Ramos (cell line): ENCODE measurements around the gene GPT2.

Experiments used
- in situ Hi-C: fragments of 300-500 bp; cut with MboI; formaldehyde crosslinking; loops from one replicate; pipeline ENCODE4 v1.14.3; 2022; ENCODE audit warnings: low sequenced_read_pairs; ENCODE audit not compliant: unreplicated experiment

The GPT2 gene

GRCh38 chr16:46895399-46896313, 11.5 kb downstream of the GPT2 start:
- in situ Hi-C loops = no loop called here

GRCh38 chr16:46896314-46896968, 12.3 kb downstream of the GPT2 start:
- in situ Hi-C loops = no loop called here

GRCh38 chr16:46897471-46897870, 13.3 kb downstream of the GPT2 start:
- in situ Hi-C loops = no loop called here

GRCh38 chr16:46898006-46898405, 13.8 kb downstream of the GPT2 start:
- in situ Hi-C loops = no loop called here

DNA sequence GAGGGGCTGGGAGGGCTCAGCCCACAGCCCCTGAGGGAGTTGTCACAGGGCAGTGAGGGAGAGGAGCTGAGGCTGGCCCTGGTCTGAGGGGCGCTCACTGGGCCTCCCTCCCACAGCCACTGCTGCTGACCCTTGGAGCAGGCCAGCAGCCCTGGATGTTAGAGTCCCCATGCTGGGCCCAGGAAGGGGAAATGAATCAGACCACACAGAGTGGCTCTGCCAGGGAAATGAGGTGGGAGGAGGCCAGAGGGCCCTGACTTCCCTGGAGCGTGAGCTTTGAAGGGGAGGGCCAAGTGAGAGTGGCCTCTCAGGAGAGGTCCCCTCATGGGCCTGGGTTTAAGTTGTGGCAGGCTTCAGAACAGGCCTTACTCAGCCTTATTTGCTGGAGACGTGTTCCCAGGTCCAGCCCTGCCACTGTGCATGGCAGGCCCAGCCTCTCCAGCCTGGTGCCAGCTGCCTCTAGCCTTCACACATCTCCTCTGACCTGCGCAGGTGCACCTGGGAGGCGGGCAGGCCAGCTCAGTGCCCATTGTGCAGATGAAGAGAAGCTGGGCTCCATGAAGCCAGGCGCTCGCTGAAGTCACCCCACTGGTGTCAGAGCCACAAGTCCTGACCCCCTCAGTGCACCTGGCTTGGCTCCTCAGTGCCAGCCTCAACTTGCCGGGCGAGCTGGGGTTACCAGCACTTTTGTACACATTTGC, 15.4 kb downstream of the GPT2 start:
- in situ Hi-C loops = no loop called here

GRCh38 chr16:46900455-46901235, 16.5 kb downstream of the GPT2 start:
- in situ Hi-C loops = no loop called here

DNA sequence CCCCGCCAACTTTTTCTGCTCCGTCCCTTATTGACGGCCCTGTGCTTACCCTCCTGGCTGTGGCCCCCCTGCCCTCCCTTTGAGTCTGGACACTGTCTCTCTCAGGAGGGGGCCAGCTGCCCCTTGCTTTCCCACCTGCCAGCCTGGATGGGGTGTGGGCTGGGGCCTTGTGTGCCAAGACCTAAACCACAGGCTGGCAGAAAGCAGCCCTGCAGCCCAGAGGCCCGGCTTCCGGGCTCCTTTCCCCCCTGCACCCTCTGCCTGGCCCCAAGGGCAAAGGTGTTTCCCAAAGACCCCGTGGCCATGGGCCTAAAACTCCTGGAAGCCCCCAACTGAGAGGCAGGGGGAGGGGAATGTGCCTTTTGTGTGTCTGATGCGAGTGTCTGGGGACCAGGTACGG, 17.5 kb downstream of the GPT2 start:
- in situ Hi-C loops = no loop called here

DNA sequence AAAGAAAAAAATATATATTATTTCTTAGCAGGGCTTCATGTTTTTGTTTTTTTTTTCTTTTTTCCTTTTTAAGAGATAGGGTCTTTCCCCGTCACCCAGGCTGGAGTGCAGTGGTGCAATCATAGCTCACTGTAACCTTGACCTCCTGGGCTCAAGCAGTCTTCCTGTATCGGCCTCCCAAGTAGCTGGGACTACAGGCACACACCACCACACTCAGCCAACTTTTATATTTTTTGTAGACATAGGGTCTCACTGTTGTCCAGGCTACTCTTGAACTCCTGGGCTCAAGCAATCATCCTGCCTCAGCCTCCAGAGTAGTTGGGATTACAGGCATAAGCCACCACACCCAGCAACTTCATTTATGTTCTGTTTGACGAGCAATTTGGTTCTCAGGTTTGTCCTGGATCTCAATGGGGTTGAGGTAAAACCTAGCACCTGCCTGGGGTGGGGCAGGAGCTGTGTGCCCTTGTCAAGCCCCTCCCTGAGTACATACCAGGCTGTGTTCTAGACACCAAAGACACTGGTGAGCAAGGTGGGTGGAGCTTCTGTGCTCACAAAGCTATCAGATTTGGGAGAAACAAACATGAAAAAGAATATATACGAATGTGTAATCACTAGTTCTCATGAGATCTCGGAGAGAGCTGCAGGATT, 19.2 kb downstream of the GPT2 start:
- in situ Hi-C loops = no loop called here

DNA sequence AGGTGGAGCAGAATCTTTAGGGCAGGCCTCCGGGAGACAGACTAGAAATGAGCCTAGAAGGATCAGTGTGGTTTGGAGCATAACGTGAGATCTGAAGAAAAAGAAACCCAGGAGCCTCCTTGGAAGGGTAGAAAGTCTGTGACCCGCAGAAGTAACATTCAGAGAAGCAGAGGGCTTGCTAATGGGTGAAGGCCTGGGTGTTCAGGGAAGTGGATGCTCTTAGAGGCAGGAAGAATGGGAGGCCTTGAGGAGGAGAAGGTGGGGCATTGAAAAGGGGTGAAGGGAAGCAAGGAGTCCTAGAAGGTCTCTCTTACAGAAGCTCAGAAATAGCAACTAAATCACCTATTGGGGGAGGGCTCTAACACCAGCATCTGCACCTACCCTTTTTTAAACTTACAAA, 20.3 kb downstream of the GPT2 start:
- in situ Hi-C loops = no loop called here

DNA sequence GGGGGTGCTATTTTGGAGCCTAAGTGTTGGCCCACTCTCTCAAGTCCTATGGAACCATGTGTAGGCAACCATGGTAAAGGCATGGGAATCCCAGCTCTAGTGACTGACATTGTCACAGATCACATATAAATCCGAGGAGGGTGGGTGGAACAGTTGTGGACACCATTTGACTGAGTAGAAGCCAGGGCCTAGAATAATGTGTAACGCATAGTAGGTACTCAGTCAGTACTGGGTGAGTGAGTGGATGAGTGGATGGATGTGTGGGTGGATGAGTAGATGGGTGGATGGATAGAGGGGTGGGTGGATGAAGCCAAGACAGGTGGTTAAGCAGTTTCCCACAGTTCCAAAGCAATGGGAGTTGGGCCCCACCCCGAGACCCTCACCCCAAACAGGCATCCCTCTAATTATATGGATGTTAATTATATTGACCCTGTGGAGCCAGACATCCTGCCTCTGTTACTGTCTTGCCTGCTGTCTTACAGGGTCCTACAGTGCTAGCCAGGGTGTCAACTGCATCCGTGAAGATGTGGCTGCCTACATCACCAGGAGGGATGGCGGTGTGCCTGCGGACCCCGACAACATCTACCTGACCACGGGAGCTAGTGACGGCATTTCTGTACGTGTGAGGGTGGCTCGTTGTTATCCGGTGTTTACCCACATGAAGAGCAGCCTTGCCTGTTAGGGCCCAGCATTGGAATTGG, 22.3 kb downstream of the GPT2 start:
- in situ Hi-C loops = no loop called here

DNA sequence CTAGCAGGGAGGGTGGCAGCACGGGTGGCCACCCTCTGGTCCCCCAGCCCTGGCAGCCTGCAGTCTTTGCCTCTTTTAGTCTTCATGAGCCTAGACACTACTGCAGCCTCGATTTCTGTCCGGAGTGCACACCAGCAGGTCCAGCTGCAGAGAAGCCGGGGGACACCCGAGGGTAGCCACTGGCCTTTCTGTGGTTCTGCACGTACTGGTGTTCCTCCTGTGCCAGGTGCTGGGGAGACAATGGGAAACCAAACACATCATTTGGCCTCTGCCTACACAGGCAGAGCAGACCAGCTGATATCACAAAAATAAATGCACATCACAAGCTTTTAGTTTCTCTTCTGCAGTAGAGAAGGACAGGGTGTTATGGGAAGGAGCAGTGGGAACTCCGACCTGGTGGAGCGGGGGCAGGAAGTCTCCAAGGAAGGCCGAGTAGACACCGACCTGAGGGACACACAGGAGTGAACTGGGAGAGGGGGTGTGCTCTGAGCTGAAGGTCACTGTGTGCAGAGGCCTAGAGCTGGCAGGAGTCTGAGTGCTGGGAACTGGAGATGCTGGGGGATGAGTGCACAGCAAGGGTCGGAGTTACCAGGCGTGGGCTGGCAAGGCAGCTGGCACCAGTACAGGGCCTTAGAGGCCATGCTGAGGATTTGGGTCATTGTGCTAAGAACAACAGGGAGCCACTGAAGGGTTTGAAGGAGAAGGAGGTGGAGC, 23.1 kb downstream of the GPT2 start:
- in situ Hi-C loops = no loop called here

GRCh38 chr16:46908540-46909372, 24.6 kb downstream of the GPT2 start:
- in situ Hi-C loops = no loop called here

DNA sequence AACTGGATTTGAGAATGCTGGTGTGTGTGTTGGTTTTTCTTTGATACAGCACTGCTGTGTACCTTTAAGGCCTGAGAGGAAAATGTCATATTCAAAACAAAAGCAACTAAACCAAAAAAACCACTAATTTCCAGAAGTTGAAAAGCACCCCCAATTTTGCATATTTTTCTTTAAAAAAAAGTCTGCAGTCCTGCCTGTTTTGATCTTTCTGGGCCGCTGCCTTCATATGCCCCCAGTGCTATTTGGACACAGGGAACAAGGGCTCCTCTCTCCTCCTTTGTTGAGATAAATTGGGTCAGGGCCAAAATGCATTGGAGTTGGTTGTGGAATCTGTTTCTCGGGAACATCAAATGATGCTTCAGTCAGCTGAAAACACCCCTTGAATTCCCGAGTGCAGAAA, 26.9 kb downstream of the GPT2 start:
- in situ Hi-C loops = no loop called here

DNA sequence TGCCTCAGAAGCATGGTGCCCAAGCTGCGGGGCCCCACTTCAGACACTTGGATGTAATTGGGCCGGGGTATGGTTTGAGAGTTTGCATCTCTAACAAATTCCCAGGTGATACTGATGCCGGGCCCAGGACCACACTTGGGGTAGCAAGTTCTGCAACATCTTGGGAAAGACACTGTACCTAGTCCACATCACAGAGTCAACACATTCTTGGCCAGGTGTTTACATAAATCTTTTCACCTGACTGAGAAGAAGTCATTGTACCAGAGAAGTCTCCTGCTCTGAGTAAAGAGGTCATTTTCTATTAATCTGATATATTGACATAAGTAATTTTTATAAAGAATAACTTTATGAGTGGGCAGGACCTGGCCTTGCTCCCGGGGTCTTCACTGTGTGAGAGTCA, 27.5 kb downstream of the GPT2 start:
- in situ Hi-C loops = no loop called here

- in situ Hi-C loops = no loop called here
These were observed 30.5 kb downstream of the GPT2 start for GRCh38 chr16:46914556-46915201.

- in situ Hi-C loops = no loop called here
These were observed 31.4 kb downstream of the GPT2 start for GRCh38 chr16:46915483-46916025.

DNA sequence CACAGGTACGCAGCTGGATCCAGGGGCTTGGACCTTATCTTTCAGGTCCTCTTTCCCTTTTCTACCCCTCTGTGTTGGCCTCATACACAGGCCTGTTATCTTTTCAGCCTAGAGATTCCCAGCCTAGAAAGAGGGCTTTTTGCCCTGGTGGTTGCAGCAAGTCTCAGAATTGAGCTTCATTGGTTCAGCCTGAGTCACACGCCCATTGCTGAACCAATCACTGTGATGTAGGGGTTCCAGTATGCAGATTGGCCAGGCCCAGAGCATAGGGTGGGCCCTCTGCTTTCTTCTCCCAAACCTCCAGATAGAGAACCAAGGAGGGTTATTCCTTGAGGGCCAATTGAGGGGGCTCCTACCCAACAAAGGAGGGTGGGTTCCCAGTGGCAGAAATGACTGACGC, 32.8 kb downstream of the GPT2 start:
- in situ Hi-C loops = no loop called here
